HUDEP-2 (cell line): ENCODE results near the gene PLS1.
"Not testable (repeated sequence)": the region's sequence is repeated elsewhere in the genome, so short reads cannot be mapped to it uniquely, and the experiment has no call there.

Source experiments
- DNase-seq, 76 experiments: peaks; one replicate each; lab custom pipeline; 2025; ENCODE audit not compliant: unreplicated experiment in 76 of 76; lab: John Stamatoyannopoulos, UW

PLS1 gene

DNA sequence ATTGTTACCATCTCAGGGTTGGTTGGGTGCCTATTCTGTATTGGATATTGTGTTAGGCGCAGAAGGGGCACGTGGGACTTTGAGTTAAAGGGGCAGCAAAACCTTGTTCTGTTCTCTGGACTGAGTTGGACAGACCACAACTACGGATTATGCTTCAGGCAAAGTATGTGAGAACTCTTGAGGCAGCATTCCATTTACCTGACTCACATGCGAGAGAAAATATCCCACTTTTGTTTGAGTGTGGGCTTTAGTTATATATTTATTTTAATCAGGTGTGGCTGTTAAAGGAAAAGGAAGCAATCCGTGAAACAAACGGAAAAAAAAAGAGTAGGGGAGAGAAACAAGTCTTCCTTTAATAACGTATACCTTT is 627 bp upstream of the PLS1 start:
- DNase-seq: no peak

DNA sequence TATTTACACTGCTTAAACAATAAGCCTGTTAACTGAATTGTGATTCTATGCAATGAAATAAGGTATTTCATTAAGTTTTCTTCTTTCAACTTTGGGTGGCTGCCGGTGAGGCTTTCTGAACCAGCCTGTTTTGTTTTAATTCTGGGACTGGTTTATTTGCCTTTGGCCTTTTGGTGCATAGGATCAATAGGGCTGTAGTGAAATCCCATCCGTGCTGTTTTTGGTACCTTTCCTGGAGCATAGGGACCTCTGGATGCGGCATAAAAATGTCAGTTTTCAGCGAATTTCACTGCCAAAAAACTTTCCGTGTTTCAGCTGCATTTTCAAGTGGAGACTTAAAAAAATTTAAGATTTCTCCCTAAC is 514 bp downstream of the PLS1 start:
- no peak for DNase-seq

DNA sequence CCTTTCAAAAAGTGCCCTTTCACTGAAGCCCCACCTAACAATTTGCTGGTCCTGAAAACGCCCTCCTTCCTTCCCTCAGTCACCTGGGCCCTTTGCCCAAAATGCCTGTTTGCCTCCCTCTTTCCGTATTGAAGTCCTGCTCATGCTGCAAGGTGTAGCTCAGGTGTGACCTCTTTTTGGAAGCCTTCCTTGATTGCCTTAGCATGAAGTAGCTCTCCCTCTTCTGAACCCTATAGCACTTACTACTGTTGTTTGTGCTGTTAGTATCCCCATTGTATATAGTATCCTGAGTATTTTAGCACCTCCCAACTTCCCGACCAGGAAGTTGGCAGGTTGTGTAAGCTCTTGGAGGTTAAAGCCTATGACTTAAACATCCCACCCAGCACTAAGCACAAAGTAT is 1.7 kb downstream of the PLS1 start:
- no peak for DNase-seq

DNA sequence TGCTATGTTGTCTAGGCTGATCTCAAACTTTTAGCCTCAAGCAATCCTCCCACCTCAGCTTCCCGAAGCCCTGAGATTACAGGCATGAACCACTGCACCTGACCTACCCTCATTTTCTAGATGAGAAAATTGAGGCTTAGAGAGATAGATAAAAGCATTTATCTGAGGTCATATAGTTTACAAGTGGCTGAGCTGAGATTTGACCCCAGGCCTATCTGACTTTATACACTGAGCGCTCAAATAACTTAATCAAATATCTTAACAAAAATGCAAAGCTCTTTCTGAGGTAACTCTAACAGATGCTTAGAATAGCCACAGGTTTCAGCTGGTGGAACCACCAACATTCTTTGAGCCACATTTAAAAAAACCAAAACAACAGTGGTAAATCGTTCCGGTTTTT is 5.5 kb downstream of the PLS1 start:
- no peak for DNase-seq

DNA sequence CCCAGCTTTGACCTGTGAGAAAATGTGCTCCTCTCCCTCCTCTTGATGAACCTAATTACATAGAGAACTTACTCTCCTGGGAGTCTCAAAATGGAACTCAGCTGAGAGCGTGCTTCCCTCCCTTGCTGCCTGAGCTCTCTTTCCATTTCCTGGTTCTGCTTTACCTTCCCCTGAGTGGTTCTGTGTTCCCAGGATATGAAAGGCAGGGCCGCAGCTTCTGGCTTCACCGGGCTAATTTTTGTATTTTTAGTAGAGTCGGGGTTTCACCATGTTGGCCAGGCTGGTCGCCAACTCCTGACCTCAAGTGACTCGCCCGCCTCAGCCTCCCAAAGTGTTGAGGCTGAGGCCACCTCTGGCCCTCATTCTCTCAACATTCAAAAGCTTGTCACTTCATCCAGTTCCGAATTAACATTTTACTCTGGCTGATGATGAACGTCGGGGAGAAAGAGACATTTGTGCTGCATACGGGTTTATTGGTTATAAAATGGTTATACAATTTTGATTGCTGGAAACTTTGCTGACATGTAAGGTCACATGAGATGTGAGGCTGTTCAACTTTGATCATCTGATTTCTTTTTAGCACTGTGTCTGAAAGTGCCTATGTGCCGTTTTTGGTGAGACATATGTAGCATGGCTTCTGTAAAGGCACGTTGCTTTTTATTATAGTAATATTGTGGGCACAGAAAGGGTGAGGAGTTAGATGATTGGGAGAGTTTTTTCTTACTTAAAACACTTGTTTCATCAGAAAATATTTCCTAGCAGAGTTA is 6.6 kb downstream of the PLS1 start:
- no peak for DNase-seq

DNA sequence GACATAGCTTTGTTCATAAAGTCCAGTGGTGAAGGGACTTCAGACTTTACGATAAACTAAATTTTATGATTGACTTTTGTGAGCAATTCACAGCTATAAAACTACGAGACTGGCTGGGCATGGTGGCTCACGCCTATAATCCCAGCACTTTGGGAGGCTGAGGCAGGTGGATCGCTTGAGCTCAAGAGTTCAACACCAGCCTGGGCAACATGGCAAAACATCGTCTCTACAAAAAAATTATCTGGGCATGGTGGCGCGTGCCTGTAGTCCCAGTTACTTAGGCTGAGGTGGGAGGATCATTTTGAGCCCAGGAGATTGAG is 7.2 kb downstream of the PLS1 start:
- not testable (repeated sequence) for DNase-seq

DNA sequence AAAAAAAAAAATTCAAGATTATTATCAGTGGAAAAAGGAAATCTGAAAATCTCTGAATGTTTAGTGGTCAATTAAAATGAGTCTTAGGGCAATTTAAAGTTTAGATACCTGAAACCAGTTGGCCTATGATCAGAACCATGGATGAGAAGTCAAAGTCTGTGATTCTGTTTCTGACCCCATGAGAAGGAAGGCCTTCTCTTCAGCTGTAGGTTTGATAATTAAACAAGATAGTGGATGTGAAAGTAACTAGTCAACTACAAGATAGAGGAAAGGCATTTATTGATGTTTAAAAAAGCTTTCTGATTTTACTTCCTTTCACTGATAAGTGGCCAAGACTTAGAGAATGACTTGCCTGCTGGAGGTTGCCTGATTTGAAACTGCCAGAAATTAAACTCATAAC is 8.7 kb downstream of the PLS1 start:
- DNase-seq: no peak

DNA sequence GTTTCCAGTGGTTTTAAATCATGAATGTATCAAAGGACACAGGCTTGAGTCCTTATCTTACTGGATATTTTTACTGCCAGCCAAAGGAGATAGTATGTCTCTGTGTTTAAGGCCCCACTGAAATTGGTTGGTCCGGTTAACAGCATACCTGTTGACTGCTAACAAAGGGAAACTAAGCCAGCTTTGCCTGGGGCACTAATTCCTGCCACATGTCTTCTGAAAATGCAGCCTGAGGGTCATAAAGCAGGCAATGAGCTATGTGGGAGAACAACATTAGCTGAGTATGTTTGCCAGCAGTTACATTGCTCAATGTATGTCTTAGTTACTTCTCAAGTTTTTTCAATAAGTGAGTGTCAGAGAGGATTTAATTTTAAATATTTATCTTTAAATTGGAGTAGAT is 12.4 kb downstream of the PLS1 start:
- DNase-seq: no peak

DNA sequence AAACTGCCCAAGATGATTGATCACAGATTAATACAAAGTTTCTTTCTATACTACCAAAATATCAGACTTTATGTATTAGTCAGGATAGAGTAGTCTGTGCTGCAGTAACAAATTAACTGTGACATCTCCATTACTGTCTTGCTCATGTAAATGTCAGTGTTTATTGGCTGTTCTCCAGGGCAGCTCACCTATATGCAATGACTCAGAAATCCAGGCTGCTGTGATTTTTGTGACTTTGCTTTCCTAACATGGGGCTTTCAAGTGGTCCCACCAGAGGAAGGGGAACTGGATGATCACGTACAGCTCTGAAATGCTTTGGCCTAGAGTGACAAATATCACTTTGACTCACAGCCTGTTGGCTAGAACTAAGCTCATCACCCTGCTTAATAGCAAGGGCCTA is 12.9 kb downstream of the PLS1 start:
- DNase-seq: no peak

DNA sequence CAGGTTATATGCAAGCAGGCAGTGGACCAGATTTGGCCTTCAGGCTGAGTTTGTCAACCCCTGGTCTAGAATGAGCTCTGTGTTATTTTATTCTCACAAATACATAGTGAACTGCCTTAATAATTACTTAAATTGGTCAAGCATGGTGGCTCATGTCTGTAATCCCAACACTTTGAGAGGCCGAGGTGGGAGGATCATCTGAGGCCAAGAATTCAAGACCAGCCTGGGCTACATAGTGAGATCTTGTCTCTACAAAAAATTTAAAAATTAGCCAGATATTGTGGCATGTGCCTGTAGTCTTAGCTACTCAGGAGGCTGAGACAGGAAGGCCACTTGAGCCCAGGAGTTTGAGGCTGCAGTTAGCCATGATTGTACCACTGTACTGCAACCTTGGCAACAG is 15.0 kb downstream of the PLS1 start:
- DNase-seq: no peak

DNA sequence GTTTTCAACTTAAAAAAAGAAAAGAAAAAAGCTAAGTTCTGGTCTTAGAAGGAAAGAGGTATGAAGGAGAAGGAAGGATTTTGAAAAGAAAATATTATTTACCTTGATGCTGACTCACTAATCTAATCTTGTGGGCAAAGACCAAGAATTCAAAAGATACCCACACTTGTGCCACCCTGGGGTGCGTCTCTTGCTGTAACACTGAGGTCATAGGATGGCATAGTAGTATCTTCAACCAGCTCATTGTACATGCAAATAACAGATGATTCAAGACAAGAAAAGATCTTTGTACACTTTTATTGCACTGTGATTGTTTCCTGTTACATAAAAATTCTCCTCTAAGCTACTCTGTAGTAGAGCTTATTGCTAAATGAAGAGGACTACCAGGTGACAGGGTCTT is 17.3 kb downstream of the PLS1 start:
- no peak for DNase-seq

DNA sequence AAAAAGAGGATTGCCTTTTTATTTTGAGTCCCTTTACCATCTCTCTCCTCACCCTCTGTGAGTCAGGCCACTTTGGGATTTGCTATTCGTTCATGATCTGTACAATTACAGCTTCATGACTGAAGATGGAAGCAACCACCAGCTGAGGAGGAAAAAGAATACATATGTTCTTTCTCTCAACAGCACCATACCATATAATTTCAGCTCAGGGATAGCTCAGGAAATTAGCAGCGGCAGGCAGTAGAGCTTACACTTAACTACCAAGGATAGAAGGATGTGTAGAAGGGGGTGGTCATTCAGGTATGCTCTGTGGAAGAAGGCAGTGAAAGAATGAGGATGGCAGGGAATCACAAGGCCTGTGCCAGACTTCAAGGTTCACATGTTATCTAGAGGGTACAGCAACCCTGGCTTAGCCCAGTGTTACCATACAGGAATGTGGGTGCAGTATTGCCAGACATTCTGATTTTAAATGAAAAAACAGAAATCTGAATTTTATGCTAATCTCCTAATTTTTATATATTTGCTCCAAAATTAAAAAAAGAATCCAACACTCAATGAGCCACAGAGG is 17.9 kb downstream of the PLS1 start:
- DNase-seq: no peak

DNA sequence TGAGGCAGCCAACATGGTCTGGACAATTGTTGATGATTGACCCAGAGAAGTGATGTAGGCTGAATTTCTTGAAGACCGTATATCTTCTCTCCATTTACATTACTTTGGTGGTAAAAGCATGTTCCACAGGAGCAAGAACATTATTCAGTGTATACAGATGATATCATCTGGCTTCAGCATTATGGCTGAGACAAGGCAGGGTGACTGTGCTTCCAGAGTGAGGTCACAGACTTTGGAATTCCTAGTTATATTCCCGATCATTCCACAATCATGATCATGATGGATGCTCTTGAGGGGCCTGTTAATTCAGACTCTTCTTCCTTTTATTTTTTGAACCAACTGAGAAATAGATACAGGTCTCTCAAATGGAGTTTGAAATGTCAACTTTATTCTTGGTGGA is 19.0 kb downstream of the PLS1 start:
- DNase-seq: no peak

DNA sequence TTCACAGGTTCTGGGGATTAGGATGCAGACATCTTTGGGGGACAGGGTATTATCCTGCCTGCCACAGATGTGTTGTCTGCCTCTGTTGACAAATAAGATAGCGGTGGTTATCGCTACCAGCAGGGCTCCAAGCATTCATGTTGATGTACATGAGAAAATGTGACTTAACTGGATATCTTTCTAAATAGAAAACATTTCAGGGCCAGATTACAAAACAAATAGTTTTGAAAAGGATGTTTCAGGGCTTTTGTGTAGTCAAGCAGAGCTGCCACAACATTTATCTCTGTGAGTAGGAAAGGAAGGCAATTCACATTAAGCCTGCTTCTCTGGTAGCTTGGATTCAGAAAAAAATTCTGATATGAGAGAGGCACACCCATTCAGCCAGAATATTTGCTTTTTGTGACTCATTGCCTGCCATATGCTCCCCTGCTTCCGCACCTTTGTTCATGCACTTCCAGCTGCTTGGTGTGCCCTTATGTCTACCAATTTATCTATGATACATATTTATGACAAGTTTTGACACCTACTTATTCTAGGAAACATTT is 22.8 kb downstream of the PLS1 start:
- peak in 1 of 76 experiments; percentile 2 for DNase-seq

DNA sequence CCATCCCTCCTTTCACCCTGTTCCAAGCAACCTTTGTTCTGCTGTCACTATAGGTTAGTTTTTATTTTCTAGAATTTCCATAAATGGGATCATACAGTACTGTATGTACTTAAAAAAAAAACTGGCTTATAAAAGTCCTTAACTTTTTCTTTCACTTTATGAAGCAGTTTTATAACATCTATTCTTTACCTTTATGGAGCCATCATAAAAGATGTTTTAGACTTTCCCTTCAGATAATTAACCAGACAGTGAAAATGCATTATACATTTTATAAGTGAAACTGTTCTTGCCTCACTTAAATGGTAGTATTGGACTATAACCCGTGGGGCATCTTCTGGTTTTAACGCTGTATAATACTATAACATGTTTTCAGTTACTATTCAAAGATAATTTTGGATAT is 26.2 kb downstream of the PLS1 start:
- DNase-seq: no peak

DNA sequence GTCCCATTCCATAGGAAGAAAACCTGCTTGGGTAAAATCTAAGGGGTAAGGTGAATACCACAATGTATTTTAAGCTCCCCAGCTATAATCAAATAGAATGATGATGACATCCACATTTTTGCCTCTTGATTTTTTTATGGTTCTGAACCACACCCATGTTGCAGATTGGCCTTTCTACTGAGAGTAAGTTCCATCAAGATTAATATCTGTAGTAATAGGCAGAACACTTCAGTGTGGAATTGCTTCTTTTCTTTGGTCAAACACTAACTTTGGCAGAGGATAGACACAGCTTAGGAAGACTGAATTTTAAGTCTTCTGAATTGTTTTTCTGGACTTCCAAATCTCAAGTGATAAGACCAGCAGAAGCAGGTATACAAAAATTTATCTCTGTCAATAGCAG is 27.0 kb downstream of the PLS1 start:
- DNase-seq: no peak

DNA sequence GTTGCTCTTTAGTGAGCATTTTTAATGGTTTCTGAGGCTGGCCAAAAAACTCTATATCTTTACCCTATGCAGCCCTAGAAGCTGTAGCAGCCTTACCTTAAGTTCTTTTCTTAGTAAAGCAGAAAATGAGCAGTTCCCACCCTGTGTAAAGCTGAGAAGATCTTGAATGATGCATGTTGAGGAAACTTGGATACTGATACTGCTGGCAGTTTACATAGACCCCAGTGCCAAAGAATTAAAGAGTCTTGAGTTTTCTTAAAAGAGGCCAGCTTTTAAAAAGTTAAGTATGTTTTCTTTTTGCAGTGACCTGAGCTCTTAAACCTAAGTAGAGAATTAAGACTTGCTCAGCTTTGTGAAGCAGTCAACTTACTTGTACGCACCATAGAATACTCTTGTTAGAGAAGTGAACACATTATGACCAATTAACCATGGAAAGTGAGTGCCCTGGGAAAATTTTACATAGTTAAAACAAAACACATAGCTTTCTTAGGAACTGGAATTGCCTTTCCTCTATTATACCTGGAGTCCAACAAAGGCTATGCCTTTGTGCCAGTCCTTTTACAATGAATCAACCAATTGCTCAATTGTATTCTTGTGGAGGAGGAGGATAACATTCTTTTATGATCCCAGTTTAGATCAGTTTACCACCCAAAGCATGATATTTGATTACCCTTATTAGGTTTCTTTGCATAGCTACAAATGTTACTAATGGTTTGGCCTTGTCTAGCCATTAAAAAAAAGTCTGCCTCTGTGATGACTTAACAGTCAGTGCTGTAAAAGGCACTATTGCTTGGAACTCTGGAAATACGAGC is 28.4 kb downstream of the PLS1 start:
- DNase-seq: no peak

DNA sequence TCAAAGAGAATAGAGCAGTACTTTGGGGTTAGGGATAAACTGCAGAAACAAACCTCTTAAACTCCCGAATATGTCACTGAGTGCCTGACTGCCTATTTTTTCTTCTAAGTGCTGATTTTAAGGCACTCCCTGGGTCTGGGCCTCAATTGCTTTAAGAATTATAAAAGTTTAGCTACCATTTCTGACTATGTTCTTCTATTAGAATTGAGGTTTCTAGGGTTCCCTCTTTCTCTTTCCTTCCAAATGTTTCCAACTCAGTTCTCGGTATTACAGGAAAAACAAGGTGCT is 28.9 kb downstream of the PLS1 start:
- no peak for DNase-seq

DNA sequence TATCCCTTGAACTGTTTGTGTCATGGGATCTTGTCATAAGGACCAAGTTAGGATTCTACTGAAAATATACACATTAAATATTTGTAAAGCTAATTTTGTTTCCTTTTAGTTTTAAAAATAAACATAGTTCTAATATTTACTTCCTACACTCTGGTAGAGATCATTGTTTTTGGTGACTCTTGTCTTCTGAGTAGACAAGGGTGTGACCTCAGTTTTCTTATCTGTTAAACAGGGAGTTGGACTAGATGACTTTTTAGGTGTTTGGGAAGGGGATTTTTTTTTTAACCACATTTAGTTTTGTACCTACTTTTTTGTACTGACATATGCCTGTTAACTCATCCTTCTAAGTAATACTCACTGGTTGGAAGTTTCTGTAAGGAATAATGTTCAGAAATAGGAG is 30.8 kb downstream of the PLS1 start:
- peak in 1 of 76 experiments; percentile 43 for DNase-seq

DNA sequence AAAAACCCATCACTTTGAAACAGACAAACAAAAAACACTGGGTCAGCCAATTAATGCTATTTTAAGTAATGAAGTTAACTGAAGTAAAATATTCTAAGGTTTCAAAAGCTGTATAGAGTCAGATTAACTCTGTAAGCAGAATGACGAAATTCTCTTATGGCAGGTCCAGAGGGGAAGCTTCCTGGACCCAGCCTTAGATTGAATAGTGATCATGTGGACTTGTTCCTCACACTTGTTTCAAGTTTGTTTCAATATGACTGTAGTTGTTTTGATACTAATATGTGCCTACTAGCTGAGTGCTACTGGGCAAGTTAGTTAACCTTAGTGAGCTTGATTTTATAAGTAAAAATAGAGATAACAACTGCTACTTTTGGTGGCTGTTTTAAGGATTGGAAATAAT is 32.6 kb downstream of the PLS1 start:
- DNase-seq: no peak

DNA sequence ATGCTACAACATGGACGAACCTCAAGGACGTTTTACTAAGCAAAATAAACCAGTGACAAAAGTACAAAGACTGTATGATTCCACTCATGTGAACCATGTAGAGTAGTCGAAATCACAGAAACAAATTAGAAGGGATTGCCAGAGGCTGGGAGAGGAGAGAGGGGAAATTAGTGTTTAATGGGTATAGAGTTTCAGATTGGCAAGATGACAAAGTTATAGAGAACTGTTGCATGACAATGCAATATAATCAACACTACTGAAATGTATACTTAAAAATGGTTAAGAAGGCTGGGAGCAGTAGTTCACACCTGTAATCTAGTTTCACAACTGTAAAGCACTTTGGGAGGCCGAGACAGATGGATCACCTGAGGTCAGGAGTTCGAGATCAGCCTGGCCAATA is 36.9 kb downstream of the PLS1 start:
- no peak for DNase-seq

DNA sequence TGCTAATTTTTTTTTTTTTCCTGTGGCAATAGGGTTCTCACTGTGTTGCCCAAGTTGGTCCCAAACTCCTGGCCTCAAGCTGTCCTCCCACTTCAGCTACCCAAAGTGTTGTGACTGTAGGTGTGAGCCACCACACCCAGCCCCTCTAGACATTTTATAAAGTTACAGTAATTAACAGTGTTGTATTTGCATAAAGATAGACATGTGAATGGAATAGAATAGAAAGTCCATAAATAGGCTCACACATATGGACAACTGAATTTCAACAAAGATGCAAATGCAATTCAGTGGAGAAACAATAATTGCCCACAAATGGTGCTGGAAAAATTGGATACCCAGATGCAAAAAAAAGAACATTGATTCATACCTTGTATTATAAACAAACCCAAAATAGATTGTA is 39.9 kb downstream of the PLS1 start:
- no peak for DNase-seq
